GM18907 (cell line): ENCODE results near the gene GAPDHS.

Experiments
- ATAC-seq: cut with Tn5 transposase; IDR thresholded peaks from one replicate; pipeline ENCODE4 v1.9.1; 2021; ENCODE audit warnings: mild to moderate bottlenecking, moderate library complexity; ENCODE audit not compliant: unreplicated experiment

The GAPDHS gene

DNA sequence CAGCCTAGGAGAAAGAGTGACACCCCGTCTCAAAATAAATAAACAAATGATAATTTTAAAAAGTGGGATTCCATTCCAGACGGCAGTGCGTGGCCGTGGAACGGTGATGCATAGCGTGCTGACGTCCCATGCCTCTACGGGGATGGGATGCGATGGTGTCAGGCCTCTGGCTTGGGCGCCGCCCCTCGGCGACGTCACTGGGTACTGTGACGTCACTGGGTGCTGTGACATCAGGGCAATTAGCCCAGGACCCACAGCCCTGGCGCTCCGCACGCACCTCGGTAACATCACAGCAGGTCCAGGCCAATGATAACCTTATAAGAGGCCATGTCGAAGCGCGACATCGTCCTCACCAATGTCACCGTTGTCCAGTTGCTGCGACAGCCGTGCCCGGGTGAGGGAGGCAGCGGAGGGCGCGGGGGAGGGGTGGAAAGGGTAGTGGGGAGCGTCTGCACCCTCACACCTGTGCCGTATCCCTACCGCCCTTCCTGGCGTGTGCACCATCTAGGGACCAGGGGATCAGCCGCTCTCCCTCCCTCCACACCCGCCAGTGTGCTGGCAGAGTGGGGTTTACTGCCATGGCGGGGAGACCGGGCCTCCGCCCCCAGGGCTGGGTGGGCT lies at the start of gene GAPDHS:
GAPDHS (plus strand) TSS at position 256 of the 621 bp plus-strand sequence; CDS start at position 328, 72 bp downstream.
- ATAC-seq: no peak

DNA sequence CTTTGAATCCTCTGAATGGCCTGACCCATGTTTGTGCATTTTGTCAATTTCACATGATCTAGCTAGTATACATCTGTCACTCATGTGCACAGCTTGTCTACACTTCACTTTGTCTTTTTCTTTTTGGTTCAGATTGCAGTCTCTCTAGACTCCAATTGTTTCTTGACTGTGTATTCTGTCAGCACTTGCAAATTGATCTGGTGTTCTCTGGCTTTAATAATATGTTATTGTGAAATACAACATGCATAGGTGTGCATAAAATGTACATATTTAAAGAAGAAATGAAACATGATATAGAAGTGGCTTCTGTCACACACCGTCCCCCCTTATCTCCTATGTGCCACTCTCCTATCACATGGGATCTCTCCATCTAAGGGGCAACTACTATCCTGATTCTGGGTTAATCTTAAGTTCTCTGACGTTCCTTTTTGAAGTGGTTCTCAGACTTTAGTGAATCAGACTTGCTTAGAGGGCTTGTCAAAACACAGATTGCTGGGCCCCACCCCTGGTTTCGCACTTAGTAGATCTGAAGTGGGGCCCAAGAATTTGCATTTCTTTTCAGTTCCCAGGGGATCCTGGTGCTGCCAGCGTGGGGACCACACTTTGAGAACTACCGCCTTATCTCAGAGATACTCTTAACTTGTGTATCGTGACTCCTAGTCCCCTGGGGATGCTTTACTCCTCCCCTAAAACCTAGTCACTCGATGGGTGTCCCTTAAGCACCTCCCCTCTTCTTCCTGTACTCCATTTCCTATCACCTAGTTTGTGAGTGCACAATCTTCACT lies 48.8 kb upstream of the GAPDHS start:
- ATAC-seq: peak; percentile 77

DNA sequence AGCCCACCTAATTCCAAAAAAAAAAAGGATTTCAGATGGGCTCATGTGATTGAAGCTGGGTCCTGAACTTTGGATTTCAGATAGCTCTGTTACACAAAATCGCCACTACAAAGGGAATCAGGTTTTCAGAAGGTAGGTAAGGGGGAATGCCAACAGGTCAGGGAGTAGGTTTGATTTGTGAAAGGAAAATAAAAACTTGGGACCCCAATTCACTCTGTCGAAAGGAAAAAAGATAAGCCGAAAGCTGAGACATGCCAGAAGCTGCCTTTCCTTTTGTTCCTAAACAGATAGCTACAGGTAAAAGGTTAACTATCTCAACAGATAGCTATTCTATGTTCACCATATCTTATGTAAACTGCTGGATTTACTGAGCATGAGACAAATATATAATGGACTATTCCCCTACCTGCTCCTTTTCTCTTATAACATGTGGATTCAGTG lies 47.0 kb upstream of the GAPDHS start:
- ATAC-seq: no peak

DNA sequence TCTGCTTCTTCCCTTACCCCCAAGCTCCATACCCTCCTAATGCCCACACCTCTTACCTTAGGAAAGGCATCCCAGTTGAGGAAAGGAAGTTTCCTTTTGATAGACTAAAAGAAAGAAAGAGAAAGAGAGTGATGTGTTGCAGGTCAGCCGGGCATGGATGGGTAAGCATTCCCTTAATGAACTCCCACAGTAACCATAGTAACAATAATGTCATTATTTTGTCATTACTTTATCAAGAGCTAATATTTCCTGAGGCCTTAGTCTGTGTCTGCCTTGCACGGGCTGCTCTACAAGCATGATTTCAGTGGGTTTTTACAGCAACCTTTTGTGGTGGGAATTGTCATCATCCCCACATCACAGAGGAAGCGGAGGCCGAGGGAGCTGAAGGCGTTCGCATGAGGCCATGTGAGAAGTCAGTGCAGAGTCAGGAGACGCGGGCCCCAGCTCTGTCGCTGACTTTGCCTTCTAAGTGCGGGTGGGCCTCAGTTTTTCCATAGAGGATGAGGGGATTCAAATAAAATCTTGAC lies 45.5 kb upstream of the GAPDHS start:
- ATAC-seq: no peak

DNA sequence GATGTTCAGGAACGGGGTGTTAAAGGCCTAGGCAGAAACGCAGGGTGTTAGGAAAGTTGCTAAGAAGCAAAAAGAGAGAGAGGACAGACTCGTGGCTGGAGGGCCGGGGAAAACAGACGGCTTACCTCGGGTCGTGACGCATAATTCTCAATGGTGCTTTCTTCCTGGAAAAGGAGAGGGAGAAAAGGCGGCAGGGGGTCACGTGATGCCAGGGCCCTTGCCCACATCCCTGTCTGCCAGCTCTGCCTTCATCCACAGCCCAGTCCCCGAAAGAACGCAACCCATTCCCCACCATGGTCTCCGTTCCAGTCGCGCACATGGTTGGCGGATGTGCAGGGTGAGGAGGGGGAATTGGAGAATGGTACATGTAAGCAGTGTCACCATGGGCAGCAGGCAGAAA lies 44.6 kb upstream of the GAPDHS start:
- ATAC-seq: no peak

DNA sequence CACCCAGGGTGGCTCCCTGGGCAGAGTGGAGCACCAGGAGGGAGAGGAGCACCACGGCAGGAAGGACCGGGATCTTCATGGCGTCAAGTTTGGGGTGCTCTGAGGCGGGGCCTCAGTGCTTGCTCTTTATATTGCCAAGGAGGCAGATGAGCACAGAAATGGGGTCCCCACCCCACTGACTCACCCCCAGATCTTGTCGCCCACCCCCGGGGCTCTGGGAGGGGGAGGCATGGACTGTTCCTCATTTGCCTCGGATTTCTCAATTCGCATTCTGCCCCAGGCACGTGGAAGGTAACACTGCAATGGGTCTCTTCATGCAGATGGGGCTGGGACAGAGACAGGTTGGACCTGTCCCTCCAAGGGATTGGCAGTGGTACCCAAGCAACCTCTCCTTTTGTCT lies 42.9 kb upstream of the GAPDHS start, which contains the start of gene KRTDAP:
KRTDAP (minus strand) TSS at position 101 of the 400 bp plus-strand sequence; CDS start at position 79, 22 bp downstream.
- ATAC-seq: no peak

DNA sequence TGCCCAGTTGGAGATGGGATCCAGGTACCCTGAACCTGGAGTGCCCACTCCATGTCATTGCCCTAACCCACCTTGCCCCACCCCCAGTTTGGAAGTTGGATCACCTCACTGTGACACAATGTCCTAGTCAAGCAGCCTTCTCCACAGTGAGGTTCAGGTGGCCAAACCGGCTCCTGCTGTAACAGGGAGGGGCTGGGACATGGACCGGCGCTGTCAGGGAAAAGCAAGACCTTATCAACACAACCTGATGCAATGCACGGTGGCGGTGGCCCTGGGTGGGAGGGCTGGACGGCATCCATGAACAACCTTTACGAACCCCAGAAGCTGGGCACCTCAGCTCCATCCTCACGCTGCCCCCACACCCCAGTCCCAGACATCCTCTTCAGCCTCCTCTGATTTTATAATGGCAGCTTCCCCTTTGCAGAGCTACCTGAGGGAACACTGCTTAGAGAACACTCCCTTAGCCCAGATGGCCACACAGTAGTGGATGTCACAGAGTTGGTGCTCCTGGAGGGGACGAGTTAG lies 41.4 kb upstream of the GAPDHS start:
- no peak for ATAC-seq

DNA sequence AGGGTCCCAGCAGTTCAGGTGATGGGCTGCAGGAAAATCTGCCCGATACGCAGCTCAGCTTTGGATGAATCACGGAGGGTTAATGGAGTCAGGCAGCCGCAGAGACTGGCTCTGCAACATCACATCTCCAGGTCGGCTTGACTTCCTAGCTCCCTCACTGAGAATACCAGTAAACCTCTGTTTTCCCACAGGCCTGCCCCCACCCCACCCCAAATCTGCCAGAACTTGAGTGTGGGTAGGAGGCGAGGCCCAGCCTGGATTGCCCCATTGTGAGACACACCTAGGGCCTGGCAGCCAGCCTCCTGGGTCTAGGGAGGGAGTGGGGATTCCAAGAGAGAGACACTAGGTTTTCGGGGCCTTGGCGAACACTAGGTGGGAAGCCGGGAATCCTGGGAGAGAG lies 39.3 kb upstream of the GAPDHS start:
- ATAC-seq: no peak

DNA sequence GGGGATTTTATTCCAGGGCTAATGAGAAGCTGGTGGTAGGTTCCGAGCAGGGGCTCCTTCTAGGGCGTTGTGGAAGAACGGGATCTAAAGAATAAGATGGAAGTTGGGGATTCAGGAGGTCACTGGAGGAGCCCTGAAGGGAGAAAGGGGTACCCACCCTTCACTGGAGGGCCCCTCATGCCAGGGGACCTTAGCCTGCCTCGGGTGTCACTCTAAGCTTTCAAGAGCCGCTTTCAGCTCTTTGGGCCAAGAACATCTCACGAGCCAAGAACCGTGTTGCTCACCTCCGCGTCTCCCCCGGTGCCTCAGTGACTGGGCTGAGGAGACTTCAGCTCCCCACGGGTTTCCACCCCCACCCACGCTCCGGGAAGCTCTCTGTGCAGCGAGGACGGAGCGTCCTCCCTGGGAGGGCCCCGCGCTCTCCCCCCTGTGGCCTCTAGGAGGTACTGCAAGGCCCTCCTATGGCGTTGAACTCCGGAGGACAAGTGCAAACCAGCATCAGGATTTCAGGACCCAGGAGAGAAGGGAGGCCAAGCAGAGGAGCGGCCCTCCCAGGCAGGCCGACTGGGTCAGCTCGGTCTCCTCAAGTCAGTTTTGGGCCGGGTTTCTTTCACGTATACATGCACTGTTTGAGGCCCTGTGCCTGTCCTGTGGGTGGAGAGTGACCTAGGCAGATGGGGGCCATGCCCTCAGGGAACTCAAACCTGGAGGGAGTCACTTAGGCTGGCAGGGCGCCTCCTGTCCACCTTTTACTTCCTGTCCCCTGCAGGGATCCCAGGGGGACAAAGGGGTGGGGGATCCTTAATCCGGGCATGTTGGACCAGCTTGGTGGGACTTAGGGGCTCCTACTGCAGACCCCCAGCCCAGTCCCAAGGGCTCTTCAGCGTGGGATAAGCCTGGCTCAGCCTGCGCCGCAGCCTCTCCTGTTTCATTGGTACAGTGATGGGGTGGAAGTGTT lies 37.9 kb upstream of the GAPDHS start:
- no peak for ATAC-seq

DNA sequence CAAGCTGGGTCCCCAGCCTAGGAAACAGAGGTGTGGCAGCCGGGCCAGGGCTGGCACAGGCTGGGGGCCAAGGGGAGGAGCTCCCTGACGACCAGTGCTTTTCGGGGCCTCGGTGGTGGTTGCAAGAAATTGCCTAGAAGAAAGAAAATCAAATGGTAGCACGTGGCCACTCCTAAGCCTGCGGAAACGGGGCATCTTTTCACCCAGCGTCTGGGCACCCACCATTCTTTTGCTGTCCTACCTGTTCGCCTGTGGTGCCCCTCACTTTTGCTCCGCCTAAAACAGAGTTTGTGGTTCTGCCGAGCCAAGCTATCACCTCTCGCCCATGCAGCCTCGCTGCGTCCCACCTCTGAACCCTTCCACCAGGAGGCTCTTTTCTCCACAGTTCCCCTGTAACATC lies 35.9 kb upstream of the GAPDHS start:
- ATAC-seq: no peak

DNA sequence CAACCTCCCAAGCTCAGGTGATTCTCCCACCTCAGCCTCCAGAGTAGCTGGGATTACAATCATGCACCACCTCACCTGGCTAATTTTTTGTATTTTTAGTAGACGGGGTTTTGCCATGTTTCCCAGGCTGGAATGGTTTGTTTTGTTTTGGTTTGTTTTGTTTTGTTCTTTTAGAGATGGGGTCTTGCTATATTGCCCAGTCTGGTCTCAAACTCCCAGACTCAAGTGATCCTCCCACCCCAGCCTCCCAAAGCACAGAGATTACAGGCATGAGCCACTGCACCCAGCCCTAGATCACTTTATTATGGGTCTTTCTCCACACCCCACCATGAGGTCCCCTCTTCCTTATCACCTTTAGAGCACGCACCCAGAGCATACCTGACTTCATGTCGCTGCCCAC lies 35.0 kb upstream of the GAPDHS start:
- no peak for ATAC-seq

DNA sequence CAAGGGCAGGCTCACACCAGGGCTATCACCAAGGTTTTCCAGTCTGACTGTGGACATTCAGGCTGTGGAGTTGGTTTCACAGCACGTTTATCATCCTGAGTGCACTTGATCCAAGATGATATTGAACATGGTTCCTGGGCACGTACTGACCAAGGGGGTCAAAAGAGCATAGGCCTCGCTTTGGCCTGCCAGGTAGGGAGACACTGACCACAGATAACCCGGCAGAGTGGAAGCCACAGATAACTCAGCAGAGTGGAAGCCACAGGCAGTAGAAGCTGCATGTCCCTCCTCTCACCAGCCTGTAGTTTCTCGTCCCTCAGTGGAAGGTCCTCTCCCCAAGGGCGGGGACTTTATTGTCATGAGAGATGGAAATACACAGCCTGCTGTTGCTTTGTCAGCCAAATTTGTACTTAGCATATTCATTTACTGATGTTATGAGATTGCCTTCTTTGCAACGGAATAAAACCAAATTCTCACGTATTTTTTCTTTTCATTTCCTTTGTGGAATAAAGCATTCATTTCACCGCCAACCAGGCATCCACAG lies 34.2 kb upstream of the GAPDHS start:
- ATAC-seq: no peak

DNA sequence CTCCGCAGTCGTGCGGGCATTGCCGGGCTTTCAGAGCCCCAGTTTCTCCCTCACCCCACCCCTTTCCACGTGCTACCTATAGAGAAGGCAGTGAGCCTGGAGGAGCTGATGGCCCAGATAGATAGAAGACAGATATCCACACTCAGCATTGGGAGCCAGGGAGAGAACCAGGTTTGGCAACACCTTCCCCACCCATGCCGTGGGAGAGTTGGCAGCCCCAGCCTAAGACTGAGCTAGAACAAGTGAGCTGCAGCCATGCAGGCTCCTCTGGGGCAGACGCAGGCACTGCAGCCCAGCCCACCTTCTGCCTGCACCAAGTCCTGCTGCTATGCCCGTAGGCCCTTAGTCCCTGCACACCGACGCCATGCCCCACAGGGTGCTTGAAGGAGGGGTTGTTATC lies 32.6 kb upstream of the GAPDHS start:
- no peak for ATAC-seq

DNA sequence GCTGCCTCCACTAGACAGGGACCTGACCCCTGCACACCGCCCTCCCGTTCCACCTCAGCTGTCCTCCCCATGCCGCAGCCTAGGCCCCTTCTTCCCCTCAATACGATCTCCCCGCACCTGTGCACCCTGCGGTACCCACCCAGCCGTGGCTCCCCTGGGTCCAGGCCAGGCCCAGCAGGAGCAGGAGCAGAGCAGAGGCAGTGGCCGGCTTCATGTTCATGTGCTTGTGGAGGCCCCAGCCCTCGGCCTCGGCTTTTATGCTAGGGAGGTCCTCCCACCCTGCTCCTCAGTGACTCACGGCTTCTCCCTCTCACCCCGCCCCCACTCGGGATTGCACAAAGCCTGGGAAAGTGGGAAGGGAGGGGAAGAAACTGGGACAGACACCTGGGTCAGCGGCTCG lies 31.6 kb upstream of the GAPDHS start:
- no peak for ATAC-seq

DNA sequence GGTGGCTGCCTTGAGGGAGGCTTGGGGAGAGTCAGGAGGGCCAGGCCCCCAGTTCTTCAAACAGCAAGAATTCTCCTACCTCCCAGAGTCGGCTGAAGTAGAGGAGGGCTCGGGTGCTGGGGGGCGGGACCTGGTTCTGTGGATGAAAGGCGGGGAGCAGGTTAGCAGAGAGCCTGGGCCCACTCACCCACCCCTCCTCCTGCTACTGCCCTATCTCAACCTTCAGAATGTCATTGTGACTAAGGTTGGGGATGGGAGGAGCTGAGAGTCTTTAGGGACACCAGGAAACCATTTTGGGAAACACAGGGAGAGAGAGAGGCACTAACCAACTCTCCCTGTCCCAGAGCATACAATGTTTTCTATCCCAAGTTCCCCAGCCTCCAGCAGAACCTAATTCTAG lies 30.5 kb upstream of the GAPDHS start:
- no peak for ATAC-seq

DNA sequence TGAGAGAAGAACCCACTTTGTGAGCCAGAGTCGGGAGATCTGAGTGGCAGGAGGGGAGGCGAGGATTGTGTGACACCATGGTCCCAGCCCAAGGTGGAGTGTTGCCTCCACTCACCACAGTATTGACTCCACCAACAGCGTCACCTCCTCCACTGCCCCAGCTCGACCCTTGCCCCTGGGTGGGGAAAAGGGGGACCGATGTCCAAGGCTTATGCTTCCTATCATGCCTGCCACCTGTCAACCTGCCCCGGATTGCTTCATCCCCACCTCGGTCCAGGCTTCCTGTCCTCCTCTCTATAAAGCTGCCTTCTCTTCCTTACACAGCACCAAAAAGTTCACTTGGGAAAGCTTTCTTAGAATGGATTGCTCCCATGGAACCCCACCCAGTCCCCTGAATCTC lies 27.2 kb upstream of the GAPDHS start:
- ATAC-seq: no peak

DNA sequence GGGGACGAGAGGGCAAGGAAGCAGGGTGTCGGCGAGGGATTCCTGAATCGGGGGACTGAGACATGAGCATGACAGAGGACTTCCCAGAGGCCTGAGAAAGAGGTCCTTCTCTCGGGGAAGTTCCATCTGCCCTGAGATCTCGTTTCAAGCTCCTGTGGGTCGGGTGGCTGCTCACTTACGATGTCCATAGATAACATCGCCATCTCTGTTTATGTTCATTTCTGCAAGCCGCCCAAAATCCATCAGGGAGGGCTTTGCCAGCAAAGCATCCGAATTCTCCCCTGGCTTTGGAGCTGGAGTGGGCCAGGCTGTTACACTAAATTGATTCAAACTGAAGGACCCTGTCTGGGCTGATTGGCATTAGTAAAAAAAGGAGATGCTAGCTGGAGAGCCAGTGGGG lies 25.7 kb upstream of the GAPDHS start:
- ATAC-seq: no peak

DNA sequence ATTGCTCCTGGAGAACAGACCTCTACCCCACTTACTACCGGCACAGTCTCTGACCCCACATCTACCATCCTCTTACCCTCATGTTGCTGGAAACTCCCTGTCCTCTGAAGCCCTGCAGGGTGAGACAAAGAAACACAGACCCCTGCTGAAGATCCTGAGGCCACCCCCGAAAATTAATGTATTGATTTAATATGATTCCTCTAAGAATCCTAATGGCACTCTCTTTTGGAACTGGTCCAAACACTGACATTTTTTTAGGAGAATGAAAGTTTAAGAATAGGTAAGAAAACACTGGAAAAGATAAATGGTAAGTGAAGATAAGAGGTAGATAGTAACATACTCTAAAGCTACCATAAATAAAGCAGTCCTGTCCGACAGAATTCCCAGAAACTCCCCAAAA lies 25.1 kb upstream of the GAPDHS start:
- ATAC-seq: no peak

DNA sequence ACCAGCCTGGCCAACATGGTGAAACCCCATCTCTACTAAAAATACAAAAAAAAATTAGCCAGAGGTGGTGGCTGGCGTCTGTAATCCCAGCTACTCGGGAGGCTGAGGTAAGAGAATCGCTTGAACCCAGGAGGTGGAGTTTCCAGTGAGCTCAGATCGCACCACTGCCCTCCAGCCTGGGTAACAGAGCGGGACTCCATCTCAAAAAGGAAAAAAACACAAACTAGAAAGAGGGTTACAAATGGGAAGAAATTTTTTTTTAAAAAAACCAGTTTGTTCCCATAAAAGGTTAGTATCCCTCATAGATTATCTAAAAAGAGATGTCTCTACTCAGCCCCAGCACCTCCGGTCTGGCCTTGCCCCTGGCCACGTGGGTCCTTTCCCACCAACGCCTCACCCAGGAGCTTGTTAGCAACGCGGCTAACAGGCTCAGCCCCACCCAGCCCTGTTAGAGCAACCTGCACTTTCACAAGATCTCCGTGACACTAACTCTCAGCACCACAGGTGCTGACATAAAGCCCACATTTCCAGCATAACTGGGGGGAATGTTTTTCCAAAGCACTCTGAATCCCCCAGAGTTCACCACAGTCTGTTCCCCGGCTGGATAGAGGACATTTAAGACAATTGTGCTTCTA lies 24.1 kb upstream of the GAPDHS start:
- ATAC-seq: no peak
